Esophagus muscularis mucosa (tissue), 4 donors: ENCODE results near the gene KBTBD13. TPM values are rescaled to one million over a fixed set of nuclear protein-coding genes. Genes with fewer than 3 reads are reported as not detected.

Source experiments
- DNase-seq: peaks from one replicate; pipeline ENCODE4 v3.0.0-alpha.2; 2017; ENCODE audit errors: extremely low spot score
- H3K27ac ChIP-seq, 4 donors: fragments of 200-600 bp; sonication (generic); replicated peaks in 1 of 4; 1 replicate in 3 of 4; 2 replicates in 1 of 4; pipeline ENCODE4 v1.5.1; 2016 to 2019; ENCODE audit warnings: mild to moderate bottlenecking in 1 of 4
- H3K27me3 ChIP-seq, 4 donors: fragments of 200-600 bp; sonication (generic); one replicate each; pipeline versions ENCODE4 v1.5.1 to v1.6.0; 2016 to 2019
- H3K36me3 ChIP-seq, 4 donors: fragments of 200-600 bp; sonication (generic); one replicate each; pipeline ENCODE4 v1.5.1; 2016 to 2019
- H3K4me1 ChIP-seq, 4 donors: fragments of 200-600 bp; sonication (generic); one replicate each; pipeline ENCODE4 v1.5.1; 2016 to 2019
- H3K4me3 ChIP-seq, 4 donors: fragments of 200-600 bp; sonication (generic); 1 replicate in 2 of 4; 2 replicates in 2 of 4; pipeline ENCODE4 v1.5.1; 2016 to 2019; ENCODE audit warnings: mild to moderate bottlenecking in 4 of 4, moderate library complexity in 1 of 4
- H3K9me3 ChIP-seq, 4 donors: fragments of 200-600 bp; sonication (generic); 1 replicate in 3 of 4; 2 replicates in 1 of 4; pipeline ENCODE4 v1.5.1; 2016 to 2019
- EP300 ChIP-seq: sonication (generic); formaldehyde crosslinking; IDR thresholded peaks from one replicate; pipeline ENCODE4 v1.6.1; 2017; ENCODE audit warnings: antibody characterized with exemption
- POLR2A ChIP-seq: fragments of 450-650 bp; IDR thresholded peaks from one replicate; pipeline ENCODE4 v1.6.1; 2017; ENCODE audit warnings: antibody characterized with exemption, moderate library complexity, mild to moderate bottlenecking, low read depth
- POLR2AphosphoS5 ChIP-seq, 2 donors: sonication (generic); formaldehyde crosslinking; IDR thresholded peaks; one replicate each; pipeline ENCODE4 v1.6.1; 2017; ENCODE audit warnings: antibody characterized with exemption in 2 of 2
- WGBS: methylation state at CpG from one replicate; pipeline ENCODE4 v1.1.5; 2018; 5-methylcytosine and 5-hydroxymethylcytosine counted together
- intact Hi-C: fragments of 100-400 bp; cut with DNase I; formaldehyde crosslinking; loops from one replicate; pipeline ENCODE4 v1.15.1; 2023
- total RNA-seq, 4 donors: library from RNA; depleted of rRNA; stranded (reverse); fragments of >200 nt; gene quantifications; one replicate each; pipeline versions ENCODE4 v1.1.0 to v1.2.1, GENCODE V29; 2016
- TF ChIP-seq, protein P1 (sequence below), 3 experiments: fragments of 200-600 bp in 2 of 3; fragments of 450-650 bp in 1 of 3; sonication (generic) in 2 of 3; IDR thresholded peaks; one replicate each; pipeline ENCODE4 v1.5.1; 2017 to 2019; ENCODE audit warnings: antibody characterized with exemption in 3 of 3, mild to moderate bottlenecking in 2 of 3, moderate library complexity in 1 of 3

Gene KBTBD13
- total RNA-seq, 4 donors from 2014 or later: 0.17 TPM; not detected in 3

DNA sequence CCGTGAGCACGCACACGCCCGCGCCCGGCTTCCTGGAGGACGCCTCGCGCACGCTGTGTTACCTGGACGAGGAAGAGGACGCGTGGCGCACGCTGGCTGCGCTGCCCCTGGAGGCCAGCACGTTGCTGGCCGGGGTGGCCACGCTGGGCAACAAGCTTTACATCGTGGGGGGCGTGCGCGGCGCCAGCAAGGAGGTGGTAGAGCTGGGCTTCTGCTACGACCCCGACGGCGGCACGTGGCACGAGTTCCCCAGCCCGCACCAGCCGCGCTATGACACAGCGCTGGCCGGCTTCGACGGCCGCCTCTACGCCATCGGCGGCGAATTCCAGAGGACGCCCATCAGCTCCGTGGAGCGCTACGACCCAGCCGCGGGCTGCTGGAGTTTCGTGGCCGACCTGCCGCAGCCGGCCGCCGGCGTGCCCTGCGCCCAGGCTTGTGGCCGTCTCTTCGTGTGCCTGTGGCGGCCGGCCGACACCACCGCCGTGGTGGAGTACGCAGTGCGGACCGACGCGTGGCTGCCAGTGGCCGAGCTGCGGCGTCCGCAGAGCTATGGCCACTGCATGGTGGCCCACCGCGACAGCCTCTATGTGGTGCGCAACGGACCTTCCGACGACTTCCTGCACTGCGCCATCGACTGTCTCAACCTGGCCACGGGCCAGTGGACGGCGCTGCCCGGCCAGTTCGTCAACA lies 890 bp downstream of the KBTBD13 start:
- intact Hi-C loops: no loop called here
- no peaks in the 10 kb centered on the region for H3K9me3 ChIP-seq
- H3K36me3 ChIP-seq: no peaks in the 10 kb centered on the region
- DNase-seq: no peak
- peak overlapping the region in 1 of 4 donors; percentile 23 for H3K27ac ChIP-seq
- peaks cover 41 to 66% (median 47%) of the 10 kb centered on the region in 4 donors for H3K4me1 ChIP-seq
- peak overlapping the region in 3 of 4 donors; percentile 4 to 18 (median 15) for H3K4me3 ChIP-seq
- TF ChIP-seq POLR2AphosphoS5 (IDR thresholded peaks at IDR 0.05) (no peak), POLR2A (no peak), EP300 (no peak)
- TF ChIP-seq, protein P1, sequence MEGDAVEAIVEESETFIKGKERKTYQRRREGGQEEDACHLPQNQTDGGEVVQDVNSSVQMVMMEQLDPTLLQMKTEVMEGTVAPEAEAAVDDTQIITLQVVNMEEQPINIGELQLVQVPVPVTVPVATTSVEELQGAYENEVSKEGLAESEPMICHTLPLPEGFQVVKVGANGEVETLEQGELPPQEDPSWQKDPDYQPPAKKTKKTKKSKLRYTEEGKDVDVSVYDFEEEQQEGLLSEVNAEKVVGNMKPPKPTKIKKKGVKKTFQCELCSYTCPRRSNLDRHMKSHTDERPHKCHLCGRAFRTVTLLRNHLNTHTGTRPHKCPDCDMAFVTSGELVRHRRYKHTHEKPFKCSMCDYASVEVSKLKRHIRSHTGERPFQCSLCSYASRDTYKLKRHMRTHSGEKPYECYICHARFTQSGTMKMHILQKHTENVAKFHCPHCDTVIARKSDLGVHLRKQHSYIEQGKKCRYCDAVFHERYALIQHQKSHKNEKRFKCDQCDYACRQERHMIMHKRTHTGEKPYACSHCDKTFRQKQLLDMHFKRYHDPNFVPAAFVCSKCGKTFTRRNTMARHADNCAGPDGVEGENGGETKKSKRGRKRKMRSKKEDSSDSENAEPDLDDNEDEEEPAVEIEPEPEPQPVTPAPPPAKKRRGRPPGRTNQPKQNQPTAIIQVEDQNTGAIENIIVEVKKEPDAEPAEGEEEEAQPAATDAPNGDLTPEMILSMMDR (IDR thresholded peaks at IDR 0.05): no peak
- 59% methylated on average over 21 of the region's 85 CpGs for WGBS
- peaks cover 0 to 16% (median 0%) of the 10 kb centered on the region in 4 donors for H3K27me3 ChIP-seq

DNA sequence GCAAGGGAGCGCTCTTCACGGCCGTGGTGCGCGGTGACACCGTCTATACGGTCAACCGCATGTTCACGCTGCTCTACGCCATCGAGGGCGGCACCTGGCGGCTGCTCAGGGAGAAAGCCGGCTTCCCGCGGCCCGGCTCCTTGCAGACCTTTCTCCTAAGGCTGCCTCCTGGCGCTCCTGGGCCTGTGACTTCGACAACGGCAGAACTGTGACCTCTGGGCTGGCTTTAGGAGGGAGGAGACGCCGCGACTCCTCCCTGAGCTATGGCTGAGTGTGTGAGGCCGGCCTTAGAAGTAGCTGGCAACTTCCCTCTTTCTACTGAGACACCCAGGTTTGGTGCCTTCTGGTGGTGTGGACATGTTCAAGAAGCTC lies 1.4 kb downstream of the KBTBD13 start:
- intact Hi-C loops: loop anchor here (2.0 kb wide), 1 partner anchor 23 kb away; no protein-coding TSS in a partner anchor
- H3K4me3 ChIP-seq: peak overlapping the region in 3 of 4 donors; percentile 4 to 18 (median 15)
- no CpG with 5 or more reads among the region's 24 CpGs for WGBS

DNA sequence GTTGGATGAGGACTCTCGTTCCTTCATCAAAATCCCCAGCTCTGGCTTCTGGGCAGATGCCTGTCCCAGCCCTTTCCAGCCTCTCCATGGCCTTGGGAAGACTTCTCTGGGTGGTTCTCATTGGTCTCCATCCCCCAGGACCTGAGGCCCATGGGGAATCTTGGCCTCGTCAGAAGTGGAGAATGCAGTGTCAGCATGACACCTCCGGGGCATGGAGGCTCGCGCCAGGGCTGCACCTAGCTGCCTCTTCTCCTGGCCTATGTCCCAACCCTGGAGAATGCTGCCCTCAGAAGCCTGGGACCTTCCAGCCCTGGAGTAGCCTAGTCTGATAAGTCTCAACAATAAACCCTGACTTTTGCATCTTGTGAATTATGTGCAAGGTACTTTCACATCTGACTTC lies 3.0 kb downstream of the KBTBD13 start:
- intact Hi-C loops: loop anchor here (2.0 kb wide), 1 partner anchor 25 kb away; no protein-coding TSS in a partner anchor
- no peak overlapping the region for H3K4me3 ChIP-seq
- peaks cover 61 to 81% (median 64%) of the 10 kb centered on the region in 4 donors for H3K4me1 ChIP-seq
- no peaks in the 10 kb centered on the region for H3K36me3 ChIP-seq
- DNase-seq: no peak
- no peak overlapping the region for H3K27ac ChIP-seq
- TF ChIP-seq, protein P1 (IDR thresholded peaks at IDR 0.05): no peak
- TF ChIP-seq EP300 (no peak), POLR2A (no peak), POLR2AphosphoS5 (IDR thresholded peaks at IDR 0.05) (no peak)
- peaks cover 0 to 16% (median 0%) of the 10 kb centered on the region in 4 donors for H3K27me3 ChIP-seq
- 100% methylated on average over 3 of the region's 5 CpGs for WGBS
- no peaks in the 10 kb centered on the region for H3K9me3 ChIP-seq

More for the DNA sequence above, 1.4 kb downstream of the KBTBD13 start:
- Histone ChIP-seq H3K9me3 (no peaks in the 10 kb centered on the region), H3K27ac (peak overlapping the region in 1 of 4 donors; percentile 23), H3K27me3 (peaks cover 0 to 16% (median 0%) of the 10 kb centered on the region in 4 donors), H3K4me1 (peaks cover 44 to 66% (median 50%) of the 10 kb centered on the region in 4 donors), H3K36me3 (no peaks in the 10 kb centered on the region)
- no peak for DNase-seq
- TF ChIP-seq, protein P1 (IDR thresholded peaks at IDR 0.05): peak; percentile 58 to 70 (median 69)
- TF ChIP-seq EP300: no peak

DNA sequence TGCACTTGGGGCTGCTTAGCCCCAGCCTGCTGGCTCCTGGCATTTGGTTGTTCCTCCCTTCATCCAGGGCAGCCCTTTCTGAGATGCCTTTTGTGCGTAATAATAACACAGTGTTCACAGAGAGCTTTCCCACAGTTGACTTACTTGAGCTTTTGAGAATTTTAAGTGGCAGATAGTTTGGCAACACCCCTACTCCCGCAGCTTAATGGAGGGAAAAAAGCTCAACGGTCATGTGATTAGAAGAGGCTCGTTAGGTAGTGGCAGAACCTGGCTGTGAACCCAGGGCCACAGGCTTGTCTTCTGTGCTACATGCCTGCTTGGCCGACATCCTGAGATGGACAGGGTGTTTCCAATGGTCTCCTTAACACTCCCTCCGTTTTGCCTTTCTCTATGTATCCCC lies 4.7 kb downstream of the KBTBD13 start:
- intact Hi-C loops: loop anchor here (10.0 kb wide), 1 partner anchor 236 kb away; the partner anchor contains the start of gene PLEKHO2
- no peak overlapping the region for H3K4me3 ChIP-seq
- 76% methylated on average over 6 of the region's 6 CpGs for WGBS
- H3K9me3 ChIP-seq: no peaks in the 10 kb centered on the region
- no peaks in the 10 kb centered on the region for H3K36me3 ChIP-seq
- peak overlapping the region; percentile 69 to 96 (median 93) for H3K27ac ChIP-seq
- H3K27me3 ChIP-seq: peaks cover 0 to 16% (median 0%) of the 10 kb centered on the region in 4 donors
- TF ChIP-seq EP300: no peak
- no peak for TF ChIP-seq POLR2AphosphoS5 (IDR thresholded peaks at IDR 0.05)
- no peak for TF ChIP-seq POLR2A
- TF ChIP-seq, protein P1 (IDR thresholded peaks at IDR 0.05): no peak
- no peak for DNase-seq
- H3K4me1 ChIP-seq: peaks cover 78 to 93% (median 81%) of the 10 kb centered on the region in 4 donors
